Right lung (tissue), 5 donors: ENCODE results near the gene NLN. TPM values are rescaled to one million over a fixed set of nuclear protein-coding genes. Genes with fewer than 3 reads are reported as not detected.
"Not testable (repeated sequence)": the region's sequence is repeated elsewhere in the genome, so short reads cannot be mapped to it uniquely, and the experiment has no call there.

Experiments used
- DNase-seq, 2 donors: peaks; one replicate each; pipeline ENCODE4 v3.0.0-alpha.2; 2013
- polyA plus RNA-seq, 5 donors: library from polyadenylated mRNA; unstranded; fragments of 120-200 nt; gene quantifications; one replicate each; pipeline versions ENCODE4 v1.2.1 to v1.2.3, GENCODE V29; 2013; ENCODE audit warnings: inconsistent platforms in 1 of 5, low replicate concordance in 1 of 5; ENCODE audit not compliant: insufficient read length in 5 of 5, insufficient read depth in 1 of 5

NLN gene
- polyA plus RNA-seq, 5 donors = 14.0 to 25.9 (median 23.1) TPM

DNA sequence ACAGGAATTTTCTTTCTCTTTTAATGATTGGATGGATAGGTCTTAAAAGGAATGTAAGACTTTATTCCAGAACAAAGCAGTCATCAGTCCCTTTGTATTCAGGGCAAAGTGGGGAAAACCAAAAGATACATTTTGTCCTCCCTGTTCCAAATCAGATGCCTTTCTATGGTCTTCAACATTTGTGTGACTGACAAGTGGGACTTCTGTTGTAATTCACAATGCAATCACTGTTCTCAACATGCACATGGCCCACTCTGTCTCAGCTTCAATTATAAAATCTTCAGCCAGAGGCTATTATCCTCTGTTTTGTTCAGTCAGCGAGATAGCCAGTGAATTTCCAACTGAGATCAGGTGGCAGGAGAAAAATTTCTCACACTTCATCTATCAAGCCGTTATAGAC lies 108.9 kb downstream of the NLN start:
- no peak for DNase-seq

DNA sequence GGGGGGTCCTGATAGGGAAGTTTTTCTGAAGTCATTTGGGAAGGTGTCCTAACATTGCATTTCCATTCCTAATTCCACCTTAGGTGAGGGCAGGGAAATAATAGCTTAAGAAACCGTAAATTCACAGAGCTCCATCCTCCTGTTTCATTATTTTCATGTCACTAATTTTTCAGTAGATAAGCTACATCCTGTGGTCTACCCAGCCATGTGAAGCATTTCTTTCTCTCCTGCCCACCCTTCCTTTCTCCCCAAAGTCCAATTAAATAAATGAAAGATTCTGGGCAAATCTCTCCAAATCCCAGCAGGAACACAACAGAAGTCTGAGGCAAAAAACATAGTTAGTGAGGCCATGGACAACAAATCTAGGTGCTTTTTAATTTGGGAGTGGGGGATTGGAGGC lies 109.3 kb downstream of the NLN start:
- DNase-seq = no peak

DNA sequence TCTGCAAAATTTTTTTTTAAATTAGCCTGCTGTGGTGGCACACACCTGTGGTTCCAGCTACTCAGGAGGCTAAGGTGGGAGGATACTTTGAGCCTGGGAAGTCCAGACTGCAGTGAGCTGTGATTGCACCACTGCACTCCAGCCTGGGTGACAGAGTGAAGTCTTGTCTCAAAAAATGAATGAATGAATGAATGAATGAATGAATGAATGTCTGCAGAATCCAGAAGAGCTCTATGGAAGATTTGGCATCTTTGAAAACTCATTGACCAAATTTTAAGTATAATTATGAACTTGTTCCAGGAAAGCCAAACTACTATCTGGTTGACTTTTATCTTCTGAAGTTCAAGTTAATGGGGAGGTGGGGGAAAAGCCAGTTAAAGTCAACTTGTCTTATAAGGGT lies 110.1 kb downstream of the NLN start:
- no peak for DNase-seq

DNA sequence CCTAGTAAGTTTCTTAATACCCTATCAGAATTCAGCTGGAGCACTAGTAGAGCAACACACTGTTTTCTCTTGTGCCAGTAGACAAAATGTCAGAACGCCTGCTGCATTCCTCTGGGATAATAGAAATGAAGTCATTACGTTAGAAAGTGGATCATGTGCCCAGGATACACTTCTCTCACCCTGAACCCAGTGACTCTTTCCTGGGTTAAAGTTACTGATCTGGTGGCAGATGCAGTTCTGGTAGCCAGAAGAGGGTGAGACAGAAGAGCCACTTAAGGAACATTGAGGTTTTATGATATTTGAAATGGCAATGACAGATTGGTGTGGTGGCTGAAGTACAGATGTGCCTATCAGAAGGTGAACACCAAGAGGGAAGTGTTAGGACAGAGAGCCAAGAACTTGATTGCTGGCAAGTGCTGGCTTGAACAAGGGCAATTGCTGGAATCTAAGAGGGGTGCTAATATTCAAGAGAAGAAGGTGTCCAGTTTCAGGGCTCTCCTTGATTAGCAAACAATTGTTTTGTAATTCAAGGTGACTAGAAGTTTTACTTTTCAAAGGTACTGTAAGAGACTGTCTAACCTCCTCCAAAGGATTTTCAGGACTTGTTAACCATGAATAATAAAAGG lies 110.7 kb downstream of the NLN start:
- DNase-seq = no peak

DNA sequence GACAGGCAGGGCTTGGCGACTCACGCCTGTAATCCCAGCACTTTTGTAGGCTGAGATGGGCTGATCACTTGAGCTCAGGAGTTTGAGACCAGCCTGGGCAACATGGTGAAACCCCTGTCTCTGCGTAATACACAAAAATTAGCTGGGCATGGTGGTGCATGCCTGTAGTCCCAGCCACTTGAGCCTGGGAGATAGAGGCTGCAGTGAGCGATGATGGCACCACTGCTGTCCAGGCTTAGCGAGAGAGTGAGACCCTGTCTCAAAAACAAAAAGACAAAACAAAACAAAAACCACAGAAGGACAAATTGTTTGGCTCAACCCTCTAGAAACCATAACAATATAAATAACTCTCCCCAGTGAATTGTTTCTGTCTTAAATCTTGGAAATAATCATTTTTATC lies 111.8 kb downstream of the NLN start:
- DNase-seq = no peak

DNA sequence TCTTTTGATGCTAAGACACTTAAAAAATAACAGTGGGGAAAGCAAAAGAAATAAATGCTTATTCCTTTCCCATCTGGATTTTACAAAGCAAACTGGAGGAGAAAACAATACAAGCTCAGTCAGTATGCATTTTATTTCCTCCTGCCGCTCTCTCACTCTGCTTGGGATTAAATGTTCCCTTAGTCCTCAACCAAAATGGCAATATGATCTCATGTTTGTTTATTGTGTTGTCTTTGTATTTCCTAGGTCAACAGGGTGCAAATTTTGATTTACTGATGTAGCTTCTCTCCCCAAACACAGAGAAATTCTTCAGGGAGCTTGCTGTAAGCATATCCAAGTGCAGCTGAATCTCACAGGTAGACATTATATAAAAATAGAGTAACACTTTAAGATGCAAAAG lies 112.3 kb downstream of the NLN start:
- DNase-seq = no peak

DNA sequence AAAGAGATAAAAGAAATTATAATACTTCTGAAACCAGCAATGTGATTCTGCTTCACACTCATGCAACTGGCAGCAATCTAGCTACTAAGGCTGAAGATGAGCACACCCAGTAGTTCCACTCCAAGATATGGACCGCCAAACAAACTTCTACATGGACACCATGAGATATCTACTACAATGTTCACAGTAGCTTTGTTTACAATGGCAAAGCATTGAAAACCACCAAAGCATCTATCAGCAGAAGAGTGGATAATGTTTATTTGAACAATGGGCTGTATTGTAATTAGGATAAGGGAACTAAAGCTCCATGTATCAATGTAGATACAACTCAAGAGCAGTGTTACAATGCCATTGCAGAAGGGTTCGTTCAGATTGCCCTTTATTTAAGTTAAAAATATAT lies 113.2 kb downstream of the NLN start:
- DNase-seq = no peak

DNA sequence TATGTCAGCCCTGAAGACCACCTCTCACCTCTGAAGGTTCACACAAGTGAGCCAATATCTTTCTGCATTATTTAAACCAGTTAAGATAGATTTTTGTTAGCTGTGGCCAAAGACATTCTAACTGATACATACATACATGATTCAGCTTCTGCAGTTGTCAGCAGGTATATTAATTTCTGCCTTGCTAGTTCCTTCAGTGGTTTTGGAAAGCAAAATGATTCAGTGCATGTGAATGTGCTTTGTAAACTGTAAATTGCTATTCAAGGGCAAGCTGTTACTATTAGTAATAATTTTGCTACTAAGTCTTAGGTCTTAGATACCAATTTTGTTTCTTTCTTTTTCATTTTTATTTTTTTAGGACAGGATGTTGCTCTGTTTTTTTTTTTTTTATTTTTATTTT lies 115.1 kb downstream of the NLN start:
- no peak for DNase-seq

DNA sequence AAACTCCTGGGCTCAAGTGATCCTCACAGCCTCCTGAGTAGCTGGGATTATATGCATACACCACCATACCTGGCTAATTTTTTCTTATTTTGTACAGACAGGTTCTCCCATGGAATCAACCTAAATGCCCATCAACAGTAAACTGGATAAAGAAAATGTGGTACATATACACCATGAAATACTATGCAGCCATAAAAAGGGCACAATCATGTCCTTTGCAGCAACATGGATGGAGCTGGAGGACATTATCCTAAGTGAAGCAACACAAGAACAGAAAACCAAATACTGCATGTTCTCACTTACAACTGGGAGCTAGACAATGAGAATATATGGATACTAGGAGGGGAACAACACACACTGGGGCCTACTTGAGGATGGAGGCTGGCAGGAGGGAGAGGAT lies 117.2 kb downstream of the NLN start:
- not testable (repeated sequence) for DNase-seq

DNA sequence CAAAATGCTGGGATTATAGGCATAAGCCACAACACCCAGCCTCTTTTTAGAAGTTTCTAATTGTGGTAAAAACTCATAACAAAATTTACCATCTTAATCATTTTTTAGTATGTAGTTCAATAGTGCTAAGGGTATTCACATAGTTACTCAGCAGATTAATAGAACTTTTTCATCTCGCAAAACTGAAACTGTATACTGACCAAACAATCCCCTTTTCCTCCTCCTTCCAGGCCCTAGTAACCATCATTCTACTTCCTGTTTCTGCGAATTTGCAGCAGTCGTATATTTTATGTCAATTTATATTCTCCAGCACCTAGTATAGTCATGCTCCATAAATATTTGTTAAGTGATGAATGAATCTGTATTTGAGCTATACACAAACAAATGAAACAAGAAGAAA lies 118.1 kb downstream of the NLN start:
- no peak for DNase-seq

DNA sequence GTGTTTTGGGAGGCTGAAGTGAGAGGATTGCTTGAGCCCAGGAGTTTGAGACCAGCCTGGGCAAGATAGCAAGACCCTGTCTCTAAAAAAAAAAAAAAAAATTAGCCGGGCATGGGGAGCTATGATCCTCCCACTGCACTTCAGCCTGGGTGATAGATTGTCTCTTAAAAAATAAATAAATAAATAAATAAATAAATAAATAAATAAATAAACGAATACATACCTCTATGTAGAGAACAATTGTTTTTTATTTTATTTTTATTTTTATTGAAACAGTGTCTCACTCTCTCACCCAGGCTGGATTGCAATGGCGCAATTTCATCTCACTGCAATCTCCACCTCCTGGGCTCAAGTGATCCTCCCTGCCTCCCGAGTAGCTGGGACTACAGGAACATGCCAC lies 122.8 kb downstream of the NLN start:
- DNase-seq = not testable (repeated sequence)

DNA sequence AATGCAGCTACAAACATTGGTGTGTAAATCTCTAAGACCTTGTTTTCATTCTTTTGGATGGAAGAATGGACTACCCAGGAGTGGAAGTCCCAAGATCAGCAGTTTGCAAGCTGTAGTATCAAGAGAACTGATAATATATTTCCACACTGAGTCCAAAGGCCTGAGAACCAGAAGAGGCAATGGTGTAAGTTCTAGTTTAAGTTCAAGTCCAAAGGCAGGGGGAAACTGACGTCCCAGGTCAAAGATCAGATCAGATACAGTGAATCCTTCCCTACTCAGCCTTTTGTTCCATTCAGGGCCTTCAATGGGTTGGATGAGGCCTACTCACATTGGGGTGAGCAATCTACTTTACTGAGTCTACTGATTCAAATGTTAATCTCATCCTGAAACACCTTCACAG lies 124.1 kb downstream of the NLN start:
- DNase-seq = no peak

DNA sequence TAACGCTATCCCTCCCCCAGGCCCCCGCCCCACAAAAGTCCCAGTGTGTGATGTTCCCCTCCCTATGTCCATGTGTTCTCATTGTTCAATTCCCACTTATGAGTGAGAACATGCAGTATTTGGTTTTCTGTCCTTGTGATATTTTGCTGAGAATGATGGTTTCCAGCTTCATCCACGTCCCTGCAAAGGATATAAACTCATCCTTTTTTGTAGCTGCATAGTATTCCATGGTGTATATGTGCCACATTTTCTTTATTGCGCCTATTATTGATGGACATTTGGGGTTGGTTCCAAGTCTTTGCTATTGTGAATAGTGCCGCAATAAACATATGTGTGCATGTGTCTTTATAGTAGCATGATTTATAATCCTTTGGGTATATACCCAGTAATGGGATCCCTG lies 125.0 kb downstream of the NLN start:
- DNase-seq = not testable (repeated sequence)

DNA sequence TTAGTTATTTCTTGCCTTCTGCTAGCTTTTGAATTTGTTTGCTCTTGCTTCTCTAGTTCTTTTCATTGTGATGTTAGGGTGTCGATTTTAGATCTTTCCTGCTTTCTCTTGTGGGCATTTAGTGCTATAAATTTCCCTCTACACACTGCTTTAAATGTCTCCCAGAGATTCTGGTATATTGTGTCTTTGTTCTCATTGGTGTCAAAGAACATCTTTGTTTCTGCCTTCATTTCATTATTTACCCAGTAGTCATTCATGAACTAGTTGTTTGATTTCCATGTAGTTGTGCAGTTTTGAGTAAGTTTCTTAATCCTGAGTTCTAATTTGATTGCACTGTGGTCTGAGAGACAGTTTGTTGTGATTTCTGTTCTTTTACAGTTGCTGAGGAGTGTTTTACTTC lies 127.9 kb downstream of the NLN start:
- not testable (repeated sequence) for DNase-seq

DNA sequence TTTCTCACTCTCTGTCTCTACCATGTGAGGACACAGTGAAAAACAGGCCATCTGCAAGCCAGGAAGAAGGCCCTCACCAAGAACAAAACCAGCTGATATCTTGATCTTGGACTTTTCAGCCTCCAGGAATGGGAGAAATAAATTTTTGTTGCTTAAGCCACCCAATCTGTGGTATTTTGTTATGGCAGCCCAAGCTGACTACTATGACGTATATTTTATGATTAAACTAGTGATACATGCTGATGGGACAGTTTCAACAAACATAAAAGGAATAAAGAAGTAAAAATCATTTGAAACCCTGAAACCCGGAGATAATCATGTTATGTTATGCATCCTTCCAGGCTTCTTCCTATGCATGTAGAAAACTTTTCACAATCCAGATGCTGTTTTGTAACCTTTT lies 132.9 kb downstream of the NLN start:
- no peak for DNase-seq

DNA sequence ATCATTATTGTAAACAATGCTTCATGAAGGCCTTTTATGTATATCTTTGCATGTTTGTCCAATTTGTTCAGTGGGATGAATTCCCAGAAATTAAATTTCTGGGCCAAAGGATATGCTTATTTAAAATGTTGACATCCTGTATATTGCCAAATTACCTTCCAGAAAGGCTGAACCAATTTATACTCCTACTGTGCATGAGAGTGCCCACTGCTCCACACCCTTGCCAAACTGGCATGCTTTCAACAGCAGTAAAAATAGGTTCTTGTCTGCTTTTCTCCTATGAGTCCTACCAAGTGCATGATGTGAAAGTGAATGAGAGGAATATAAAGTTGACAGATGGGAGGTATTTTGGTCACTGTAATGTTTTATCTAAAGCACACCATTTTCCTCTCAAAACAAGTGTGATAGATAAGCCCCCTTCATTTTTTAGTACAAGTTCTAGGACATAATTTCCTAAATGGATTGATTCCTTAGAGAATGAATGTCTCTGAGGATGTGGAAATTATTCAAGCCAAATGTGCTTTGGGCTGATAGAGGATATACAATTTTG lies 133.8 kb downstream of the NLN start:
- DNase-seq = no peak

DNA sequence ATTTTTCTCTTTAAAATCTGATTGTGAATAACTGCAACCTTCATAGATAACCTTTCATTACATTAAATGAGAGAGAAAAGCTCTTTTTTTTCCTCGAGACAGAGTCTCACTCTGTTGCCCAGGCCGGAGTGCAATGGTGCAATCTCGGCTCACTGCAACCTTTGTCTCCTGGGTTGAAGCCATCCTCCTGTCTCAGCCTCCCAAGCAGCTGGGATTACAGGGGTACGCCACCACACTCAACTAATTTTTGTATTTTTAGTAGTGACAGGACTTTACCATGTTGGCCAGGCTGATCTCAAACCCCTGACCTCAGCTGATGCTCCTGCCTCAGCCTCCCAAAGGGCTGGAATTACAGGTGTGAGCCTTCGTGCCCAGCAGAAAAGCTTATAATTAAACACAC lies 134.5 kb downstream of the NLN start:
- no peak for DNase-seq

DNA sequence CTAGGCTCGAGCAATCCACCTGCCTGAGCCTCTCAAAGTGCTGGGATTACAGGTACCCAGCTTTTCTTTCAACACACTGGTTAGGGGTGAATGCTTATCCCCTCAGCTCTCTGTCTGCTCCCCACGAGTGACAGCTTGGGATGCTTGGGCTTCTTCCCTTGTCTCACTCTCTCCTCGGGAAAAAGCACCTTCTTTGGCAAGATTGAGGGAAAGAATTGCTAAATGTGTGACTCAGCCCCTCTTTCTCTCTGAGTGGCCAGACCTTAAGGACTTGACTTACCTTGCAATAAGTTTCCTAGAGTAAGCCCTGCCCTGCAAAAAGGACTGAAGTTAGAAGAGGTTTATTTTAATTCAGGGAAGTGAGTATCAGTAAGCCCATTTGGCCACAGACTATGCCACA lies 136.3 kb downstream of the NLN start:
- no peak for DNase-seq

DNA sequence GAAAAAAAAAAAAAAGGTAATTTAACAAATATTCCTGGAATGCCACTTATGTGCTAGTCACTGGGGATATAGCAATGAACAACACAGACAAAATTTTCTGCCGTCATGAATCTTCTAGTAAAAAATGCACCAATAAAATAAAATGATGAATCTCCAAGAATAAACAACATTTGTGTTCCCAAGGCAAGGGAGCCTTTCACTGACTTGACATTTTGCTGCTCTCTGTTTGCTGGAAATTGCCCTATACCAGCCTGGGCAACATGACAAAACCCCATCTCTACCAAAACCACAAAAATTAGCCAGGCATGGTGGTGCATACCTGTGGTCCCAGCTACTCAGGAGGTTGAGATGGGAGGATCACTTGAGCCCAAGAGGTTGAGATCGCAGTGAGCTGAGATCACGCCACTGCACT lies 139.8 kb downstream of the NLN start:
- DNase-seq = no peak

DNA sequence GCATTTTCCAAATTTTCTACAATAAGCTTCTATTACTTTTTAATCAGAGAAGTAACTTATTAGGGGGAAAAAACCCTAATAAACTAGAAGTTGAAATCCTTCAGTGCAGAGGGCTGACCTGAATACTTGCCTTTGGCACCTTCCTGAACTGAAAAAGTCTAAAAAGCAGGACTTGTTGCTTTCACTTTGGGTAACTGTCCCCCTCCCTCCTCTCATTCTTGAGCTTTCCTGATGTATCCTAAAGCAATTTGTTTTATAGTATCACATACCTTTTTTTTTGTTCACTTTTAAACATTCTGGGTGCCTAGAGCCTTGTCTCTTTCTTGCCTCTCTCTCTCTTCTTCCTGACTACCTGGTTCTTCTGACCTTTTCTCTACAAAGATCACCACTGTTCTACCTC lies 140.4 kb downstream of the NLN start:
- no peak for DNase-seq

DNA sequence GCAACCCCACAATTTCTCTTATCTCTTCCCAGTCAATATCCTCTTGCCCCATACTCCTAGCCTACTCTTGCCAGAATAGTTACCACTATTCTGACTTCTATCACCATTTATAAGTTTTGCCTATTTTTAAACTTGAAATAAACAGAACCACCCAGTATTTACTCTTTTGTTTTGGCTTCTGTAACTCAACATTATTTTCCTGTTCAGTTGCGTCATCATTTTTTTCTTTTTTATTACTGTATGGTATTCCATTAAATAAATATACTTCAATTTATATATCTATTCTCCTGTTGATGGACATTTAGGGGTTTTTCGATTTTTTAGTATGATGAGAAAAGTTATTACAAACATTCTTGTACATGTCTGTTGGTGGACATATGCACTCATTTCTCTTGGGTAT lies 141.7 kb downstream of the NLN start:
- DNase-seq = no peak

DNA sequence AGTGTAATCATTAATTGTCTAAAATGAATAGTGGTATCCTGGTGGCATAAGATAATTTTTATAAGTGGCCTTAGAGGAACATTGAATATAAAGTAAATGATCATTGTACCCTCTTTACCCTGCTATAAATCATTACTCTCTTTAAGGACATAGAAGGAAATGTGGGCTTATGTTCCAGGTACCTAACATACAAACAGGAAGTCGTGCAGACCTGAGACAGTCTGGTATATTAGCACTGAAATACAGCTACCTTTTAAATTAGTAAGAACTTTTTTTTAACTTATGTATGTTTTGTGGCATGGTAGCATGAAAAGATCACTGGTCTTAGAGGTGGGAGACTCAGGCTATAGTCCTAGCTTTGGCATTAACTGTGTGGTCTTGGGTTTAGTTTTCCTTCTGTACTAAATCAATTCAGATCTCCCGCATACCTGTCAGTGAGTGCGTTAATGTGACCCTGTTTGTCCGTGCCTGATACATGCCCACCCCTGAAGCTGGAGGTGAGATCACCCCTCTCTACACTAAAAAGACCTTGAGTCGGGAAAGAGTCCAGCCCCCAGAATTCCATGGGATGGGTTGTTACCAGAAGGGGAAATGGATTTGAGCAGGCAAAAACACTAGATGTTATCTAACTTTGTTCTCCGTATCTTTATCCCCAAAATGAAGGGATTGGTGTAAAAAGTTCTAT lies 145.0 kb downstream of the NLN start:
- no peak for DNase-seq

DNA sequence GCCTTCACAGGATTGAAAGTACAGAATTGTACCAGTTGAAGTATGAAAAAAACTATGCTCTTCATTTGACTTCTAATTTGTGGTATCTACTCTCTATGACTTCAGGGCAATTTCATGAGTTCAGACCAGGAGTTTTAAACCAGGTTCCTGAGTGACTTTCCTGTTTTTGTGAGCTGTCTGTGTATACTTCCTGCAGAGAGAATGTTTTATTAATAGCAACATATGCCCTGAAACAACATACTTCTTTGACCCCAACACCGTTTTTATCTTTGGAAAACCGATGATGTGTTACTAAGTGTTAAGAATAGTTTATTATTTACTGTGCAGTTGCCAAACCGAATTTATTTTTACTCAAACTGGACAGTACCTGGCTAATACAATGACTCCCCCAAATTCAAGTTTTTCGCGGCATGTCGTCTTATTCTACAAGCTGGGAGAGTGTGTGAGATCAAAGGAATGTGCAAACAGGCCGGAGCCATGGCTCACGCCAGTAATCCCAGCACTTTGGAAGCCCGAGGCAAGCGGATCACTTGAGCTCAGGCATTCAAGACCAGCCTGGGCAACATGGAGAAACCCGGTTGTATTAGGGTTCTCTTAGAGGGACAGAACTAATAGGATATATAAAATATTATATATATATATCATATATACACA lies 145.7 kb downstream of the NLN start:
- DNase-seq = no peak
